ENCODE data around the gene THAP11.

DNA sequence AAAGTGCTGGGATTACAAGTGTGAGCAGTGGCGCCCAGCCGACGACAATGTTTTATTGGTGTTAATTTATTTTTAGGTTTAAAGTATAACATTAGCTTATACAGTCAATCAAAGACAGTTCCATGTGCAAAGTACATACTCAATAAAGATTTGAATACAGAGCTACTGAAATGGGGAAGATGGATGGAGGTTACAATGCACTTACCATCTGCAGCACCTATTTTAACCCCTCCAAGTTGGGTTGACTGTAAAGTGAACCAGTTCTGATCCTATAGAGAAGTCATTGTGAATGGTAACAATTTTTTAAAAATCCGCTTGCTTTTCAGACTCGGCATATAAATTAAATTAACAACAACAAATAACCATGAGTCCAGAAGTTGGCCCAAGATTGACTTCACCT is 50.3 kb downstream of the THAP11 start:
- TF ChIP-seq, protein P1, sequence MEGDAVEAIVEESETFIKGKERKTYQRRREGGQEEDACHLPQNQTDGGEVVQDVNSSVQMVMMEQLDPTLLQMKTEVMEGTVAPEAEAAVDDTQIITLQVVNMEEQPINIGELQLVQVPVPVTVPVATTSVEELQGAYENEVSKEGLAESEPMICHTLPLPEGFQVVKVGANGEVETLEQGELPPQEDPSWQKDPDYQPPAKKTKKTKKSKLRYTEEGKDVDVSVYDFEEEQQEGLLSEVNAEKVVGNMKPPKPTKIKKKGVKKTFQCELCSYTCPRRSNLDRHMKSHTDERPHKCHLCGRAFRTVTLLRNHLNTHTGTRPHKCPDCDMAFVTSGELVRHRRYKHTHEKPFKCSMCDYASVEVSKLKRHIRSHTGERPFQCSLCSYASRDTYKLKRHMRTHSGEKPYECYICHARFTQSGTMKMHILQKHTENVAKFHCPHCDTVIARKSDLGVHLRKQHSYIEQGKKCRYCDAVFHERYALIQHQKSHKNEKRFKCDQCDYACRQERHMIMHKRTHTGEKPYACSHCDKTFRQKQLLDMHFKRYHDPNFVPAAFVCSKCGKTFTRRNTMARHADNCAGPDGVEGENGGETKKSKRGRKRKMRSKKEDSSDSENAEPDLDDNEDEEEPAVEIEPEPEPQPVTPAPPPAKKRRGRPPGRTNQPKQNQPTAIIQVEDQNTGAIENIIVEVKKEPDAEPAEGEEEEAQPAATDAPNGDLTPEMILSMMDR (IDR thresholded peaks at IDR 0.05), result no peak
- no peak for TF ChIP-seq POLR2AphosphoS5 (IDR thresholded peaks at IDR 0.05)

Data from stomach (tissue), 4 donors.